Activated T-helper 2 cell treated with anti-CD3 and anti-CD28 coated beads, Interferon-gamma antibody, Interleukin-2, Interleukin-4, amounts not matched to agents 10 μg/mL and 5 μg/mL and 100 μg/mL, durations not matched to agents 14 hours and 24 hours and 36 hours (primary cell): ENCODE results near the gene CCDC127. TPM values are rescaled to one million over a fixed set of nuclear protein-coding genes. Genes with fewer than 3 reads are reported as not detected.

Experiments used
- DNase-seq: peaks from one replicate; pipeline ENCODE4 v3.0.0; 2021; ENCODE audit warnings: low spot score
- H3K27ac Mint-ChIP-seq: one replicate; pipeline ENCODE4 v1.8.0; 2021; ENCODE audit warnings: mixed read lengths
- H3K27me3 Mint-ChIP-seq: one replicate; pipeline ENCODE4 v1.8.0; 2021; ENCODE audit warnings: low read depth, mixed read lengths
- H3K36me3 Mint-ChIP-seq: one replicate; pipeline ENCODE4 v1.8.0; 2021; ENCODE audit warnings: low read depth, mixed read lengths
- H3K4me1 Mint-ChIP-seq: one replicate; pipeline ENCODE4 v1.8.0; 2021; ENCODE audit warnings: low read depth, mixed read lengths
- H3K4me3 Mint-ChIP-seq: one replicate; pipeline ENCODE4 v1.8.0; 2021; ENCODE audit warnings: low read depth, mild to moderate bottlenecking, moderate library complexity, mixed read lengths
- H3K9me3 Mint-ChIP-seq: one replicate; pipeline ENCODE4 v1.8.0; 2021; ENCODE audit warnings: mixed read lengths
- intact Hi-C: fragments of 100-400 bp; cut with micrococcal nuclease; formaldehyde crosslinking; loops from one replicate; pipeline ENCODE4 v1.15.1; 2023
- total RNA-seq: library from RNA; stranded (reverse); gene quantifications from 2 replicates; pipeline ENCODE4 v1.2.3, GENCODE V29; 2022

The CCDC127 gene
- total RNA-seq, 1 donor from 2014 or later, result 6.5 TPM

DNA sequence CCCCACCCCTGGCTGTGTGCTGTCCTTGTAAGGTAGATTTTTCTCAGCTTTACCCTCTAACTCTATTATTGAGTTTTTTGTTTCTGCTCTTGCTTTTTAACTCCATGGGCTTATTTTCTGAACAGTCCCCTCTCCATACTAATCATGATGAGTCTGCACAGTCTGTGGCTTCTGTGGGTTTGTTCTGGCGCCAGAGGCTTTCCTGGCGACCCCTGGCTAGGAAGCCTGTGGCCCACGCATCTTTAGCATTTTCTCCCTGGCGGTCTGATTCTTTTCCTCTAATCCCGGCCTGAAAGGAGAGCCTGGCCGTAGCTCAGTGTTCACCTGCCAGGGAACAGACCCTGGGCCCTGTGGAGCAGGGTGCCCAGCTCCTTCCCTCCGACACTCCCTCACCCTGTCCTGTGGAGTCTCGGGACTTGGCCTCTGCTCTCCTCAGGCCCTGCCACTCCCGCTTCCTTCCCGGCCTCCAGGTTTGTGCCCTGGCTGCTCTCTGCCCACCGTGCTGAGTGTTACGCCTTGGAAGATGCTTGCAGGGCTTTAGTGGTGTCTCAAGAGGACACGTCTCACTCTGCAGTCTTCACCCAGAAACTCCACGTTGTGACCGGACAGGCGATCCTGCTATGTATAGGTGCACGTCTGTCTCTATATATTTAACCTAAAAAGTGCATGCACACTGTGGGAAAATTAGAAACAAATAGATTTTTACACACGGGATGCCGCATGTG is 58.3 kb downstream of the CCDC127 start:
- intact Hi-C loops, result no loop called here
- H3K9me3 Mint-ChIP-seq, result no peaks in the 10 kb centered on the region
- no peak for DNase-seq
- no peak overlapping the region for H3K4me3 Mint-ChIP-seq
- peaks cover 3% of the 10 kb centered on the region for H3K27me3 Mint-ChIP-seq
- H3K36me3 Mint-ChIP-seq, result no peaks in the 10 kb centered on the region
- H3K27ac Mint-ChIP-seq, result no peak overlapping the region
- H3K4me1 Mint-ChIP-seq, result no peaks in the 10 kb centered on the region

- intact Hi-C loops, result no loop called here
- no peaks in the 10 kb centered on the region for H3K9me3 Mint-ChIP-seq
- no peaks in the 10 kb centered on the region for H3K36me3 Mint-ChIP-seq
- H3K4me3 Mint-ChIP-seq, result no peak overlapping the region
- peaks cover 3% of the 10 kb centered on the region for H3K27me3 Mint-ChIP-seq
- no peak for DNase-seq
- H3K27ac Mint-ChIP-seq, result no peak overlapping the region
- no peaks in the 10 kb centered on the region for H3K4me1 Mint-ChIP-seq
These were observed 59.0 kb downstream of the CCDC127 start for GRCh38 chr5:158807-159447.

DNA sequence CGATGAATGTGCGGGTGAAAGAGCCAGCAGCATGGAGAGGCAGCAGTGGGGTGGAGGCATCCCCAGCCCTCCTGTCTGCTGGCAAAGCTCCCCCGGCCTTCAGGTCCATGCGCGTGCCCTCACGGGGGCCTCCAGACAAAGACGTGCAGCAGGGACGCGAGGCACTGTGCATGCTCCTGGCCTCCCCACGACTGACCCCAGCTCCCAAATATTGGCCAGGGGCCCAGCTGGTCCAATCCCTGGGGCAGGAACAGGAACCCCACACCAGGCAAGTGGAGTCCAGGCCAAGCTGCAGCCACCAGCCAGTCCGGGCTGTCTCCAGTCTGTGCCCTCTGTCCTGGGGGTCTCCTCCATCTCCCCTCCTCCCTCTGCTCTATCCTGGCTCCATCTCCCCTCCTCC is 60.2 kb downstream of the CCDC127 start:
- H3K4me3 Mint-ChIP-seq, result no peak overlapping the region
- no peak overlapping the region for H3K27ac Mint-ChIP-seq
- peaks cover 5% of the 10 kb centered on the region for H3K27me3 Mint-ChIP-seq
- intact Hi-C loops, result no loop called here
- H3K9me3 Mint-ChIP-seq, result no peaks in the 10 kb centered on the region
- H3K4me1 Mint-ChIP-seq, result no peaks in the 10 kb centered on the region
- DNase-seq, result no peak
- H3K36me3 Mint-ChIP-seq, result no peaks in the 10 kb centered on the region

GRCh38 chr5:157126-157715 is 60.7 kb downstream of the CCDC127 start:
- Mint-ChIP-seq H3K27ac (no peak overlapping the region), H3K4me3 (no peak overlapping the region), H3K27me3 (peaks cover 5% of the 10 kb centered on the region), H3K36me3 (no peaks in the 10 kb centered on the region), H3K9me3 (no peaks in the 10 kb centered on the region), H3K4me1 (no peaks in the 10 kb centered on the region)
- DNase-seq, result no peak
- intact Hi-C loops, result no loop called here

DNA sequence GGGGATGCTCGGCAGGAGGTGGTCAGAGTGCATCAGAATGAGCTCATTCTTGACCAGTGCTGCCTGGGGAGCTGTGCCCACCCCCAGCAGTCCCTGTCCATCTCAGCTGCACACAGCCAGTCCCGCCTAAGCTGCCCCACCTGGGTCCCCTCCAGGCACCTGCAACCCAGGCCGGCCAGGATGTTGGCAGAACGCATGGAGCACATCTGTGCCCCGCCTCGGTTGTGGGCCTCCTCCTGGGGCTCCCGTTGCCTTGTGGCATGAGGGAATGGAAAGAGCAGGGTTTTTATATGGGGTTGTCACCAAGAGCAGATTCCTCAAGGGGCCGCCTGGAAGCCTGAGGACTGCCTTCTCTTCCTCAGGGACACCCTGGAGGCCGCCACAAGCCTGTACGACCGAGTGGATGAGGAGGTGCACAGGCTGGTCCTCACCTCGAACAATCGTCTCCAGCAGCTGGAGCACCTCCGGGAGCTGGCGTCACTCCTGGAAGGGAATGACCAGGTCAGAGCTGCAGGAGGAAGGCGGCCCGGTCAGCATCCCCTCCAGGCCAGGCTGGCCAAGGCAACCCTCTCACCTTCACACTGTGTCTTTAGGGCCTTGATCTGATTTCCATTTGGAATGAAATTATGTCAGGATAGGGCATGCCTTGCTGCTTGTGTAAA is 61.4 kb downstream of the CCDC127 start:
- no peak overlapping the region for H3K4me3 Mint-ChIP-seq
- intact Hi-C loops, result no loop called here
- no peaks in the 10 kb centered on the region for H3K4me1 Mint-ChIP-seq
- peak; percentile 4 for DNase-seq
- no peaks in the 10 kb centered on the region for H3K9me3 Mint-ChIP-seq
- H3K27ac Mint-ChIP-seq, result no peak overlapping the region
- peaks cover 7% of the 10 kb centered on the region for H3K27me3 Mint-ChIP-seq
- no peaks in the 10 kb centered on the region for H3K36me3 Mint-ChIP-seq

DNA sequence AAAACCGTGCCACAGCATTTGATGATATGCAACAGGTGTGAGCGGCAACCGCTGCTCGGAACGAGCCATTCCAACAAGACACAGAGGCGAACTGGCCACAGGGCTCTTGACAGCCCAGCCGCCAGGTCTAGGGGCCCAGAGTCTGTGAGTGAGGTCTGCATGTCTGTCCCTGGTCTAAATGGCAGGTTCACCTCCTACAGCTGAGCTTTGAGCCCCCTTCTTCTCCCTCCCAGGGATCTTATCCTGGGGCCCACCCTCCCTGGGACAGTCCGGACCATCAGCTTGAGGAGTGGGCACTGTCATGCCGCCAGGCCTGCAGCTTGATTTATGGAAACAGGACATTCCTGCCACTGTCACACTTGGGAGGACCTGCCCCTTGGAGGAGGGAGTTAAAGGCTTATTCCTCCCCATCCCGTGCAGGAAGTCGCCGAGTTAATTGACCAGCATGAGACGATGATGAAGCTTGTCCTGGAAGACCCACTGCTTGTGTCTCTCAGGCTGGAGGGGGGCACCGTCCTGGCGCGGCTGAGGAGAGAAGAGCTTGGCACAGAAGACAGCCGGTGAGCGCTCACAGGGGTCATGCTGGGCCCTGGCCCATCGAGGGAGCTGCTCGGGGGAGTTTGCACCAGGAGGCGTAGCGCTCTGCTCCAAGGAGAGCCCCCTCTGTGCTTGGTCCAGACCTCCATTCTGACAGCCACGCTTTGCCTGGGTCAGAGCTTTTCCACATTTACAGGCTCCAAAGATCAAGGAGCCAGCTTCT is 62.1 kb downstream of the CCDC127 start:
- DNase-seq, result peak; percentile 5
- Mint-ChIP-seq H3K27ac (no peak overlapping the region), H3K4me1 (no peaks in the 10 kb centered on the region), H3K27me3 (peaks cover 7% of the 10 kb centered on the region), H3K9me3 (no peaks in the 10 kb centered on the region), H3K4me3 (no peak overlapping the region), H3K36me3 (no peaks in the 10 kb centered on the region)
- intact Hi-C loops, result no loop called here

- no peaks in the 10 kb centered on the region for H3K9me3 Mint-ChIP-seq
- no peak overlapping the region for H3K4me3 Mint-ChIP-seq
- H3K4me1 Mint-ChIP-seq, result no peaks in the 10 kb centered on the region
- H3K36me3 Mint-ChIP-seq, result no peaks in the 10 kb centered on the region
- intact Hi-C loops, result no loop called here
- DNase-seq, result peak; percentile 4
- H3K27ac Mint-ChIP-seq, result no peak overlapping the region
- H3K27me3 Mint-ChIP-seq, result peaks cover 7% of the 10 kb centered on the region
These were observed 63.1 kb downstream of the CCDC127 start for GRCh38 chr5:154826-155225.

DNA sequence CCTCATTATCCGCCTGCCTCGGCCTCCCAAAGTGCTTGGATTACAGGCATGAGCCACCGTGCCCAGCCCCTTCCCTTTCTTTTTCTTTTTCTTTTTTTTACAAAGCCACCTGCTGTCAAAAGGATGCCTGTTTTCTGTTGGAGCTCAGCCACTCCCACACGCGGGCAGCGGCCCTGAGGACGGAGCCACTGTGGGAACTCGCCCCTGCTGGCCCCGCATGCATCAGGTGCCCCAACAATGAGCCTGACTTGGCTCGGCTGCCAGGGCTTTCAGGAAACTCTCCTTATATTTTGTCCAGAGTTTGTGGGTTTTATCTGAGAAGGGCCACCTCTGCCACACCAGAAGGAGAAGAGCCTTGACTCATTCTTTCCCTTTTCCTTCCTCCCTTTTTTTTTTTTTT is 63.7 kb downstream of the CCDC127 start:
- H3K36me3 Mint-ChIP-seq, result no peaks in the 10 kb centered on the region
- H3K4me3 Mint-ChIP-seq, result no peak overlapping the region
- no peaks in the 10 kb centered on the region for H3K9me3 Mint-ChIP-seq
- intact Hi-C loops, result no loop called here
- H3K27ac Mint-ChIP-seq, result no peak overlapping the region
- peaks cover 4% of the 10 kb centered on the region for H3K27me3 Mint-ChIP-seq
- H3K4me1 Mint-ChIP-seq, result no peaks in the 10 kb centered on the region
- no peak for DNase-seq

- intact Hi-C loops, result no loop called here
- peaks cover 3% of the 10 kb centered on the region for H3K9me3 Mint-ChIP-seq
- DNase-seq, result peak; percentile 4
- no peak overlapping the region for H3K27ac Mint-ChIP-seq
- H3K4me3 Mint-ChIP-seq, result no peak overlapping the region
- H3K27me3 Mint-ChIP-seq, result peaks cover 4% of the 10 kb centered on the region
- no peaks in the 10 kb centered on the region for H3K4me1 Mint-ChIP-seq
- no peaks in the 10 kb centered on the region for H3K36me3 Mint-ChIP-seq
These were observed 64.7 kb downstream of the CCDC127 start for GRCh38 chr5:153256-153655.

GRCh38 chr5:152077-152476 is 65.9 kb downstream of the CCDC127 start:
- peaks cover 4% of the 10 kb centered on the region for H3K27me3 Mint-ChIP-seq
- H3K9me3 Mint-ChIP-seq, result peaks cover 15% of the 10 kb centered on the region
- no peak for DNase-seq
- intact Hi-C loops, result no loop called here
- H3K4me1 Mint-ChIP-seq, result no peaks in the 10 kb centered on the region
- no peak overlapping the region for H3K4me3 Mint-ChIP-seq
- no peaks in the 10 kb centered on the region for H3K36me3 Mint-ChIP-seq
- H3K27ac Mint-ChIP-seq, result no peak overlapping the region

GRCh38 chr5:150746-151145 is 67.2 kb downstream of the CCDC127 start:
- intact Hi-C loops, result no loop called here
- Mint-ChIP-seq H3K27ac (no peak overlapping the region), H3K27me3 (peaks cover 4% of the 10 kb centered on the region), H3K4me3 (no peak overlapping the region), H3K4me1 (no peaks in the 10 kb centered on the region), H3K9me3 (peaks cover 19% of the 10 kb centered on the region), H3K36me3 (no peaks in the 10 kb centered on the region)
- peak; percentile 3 for DNase-seq

DNA sequence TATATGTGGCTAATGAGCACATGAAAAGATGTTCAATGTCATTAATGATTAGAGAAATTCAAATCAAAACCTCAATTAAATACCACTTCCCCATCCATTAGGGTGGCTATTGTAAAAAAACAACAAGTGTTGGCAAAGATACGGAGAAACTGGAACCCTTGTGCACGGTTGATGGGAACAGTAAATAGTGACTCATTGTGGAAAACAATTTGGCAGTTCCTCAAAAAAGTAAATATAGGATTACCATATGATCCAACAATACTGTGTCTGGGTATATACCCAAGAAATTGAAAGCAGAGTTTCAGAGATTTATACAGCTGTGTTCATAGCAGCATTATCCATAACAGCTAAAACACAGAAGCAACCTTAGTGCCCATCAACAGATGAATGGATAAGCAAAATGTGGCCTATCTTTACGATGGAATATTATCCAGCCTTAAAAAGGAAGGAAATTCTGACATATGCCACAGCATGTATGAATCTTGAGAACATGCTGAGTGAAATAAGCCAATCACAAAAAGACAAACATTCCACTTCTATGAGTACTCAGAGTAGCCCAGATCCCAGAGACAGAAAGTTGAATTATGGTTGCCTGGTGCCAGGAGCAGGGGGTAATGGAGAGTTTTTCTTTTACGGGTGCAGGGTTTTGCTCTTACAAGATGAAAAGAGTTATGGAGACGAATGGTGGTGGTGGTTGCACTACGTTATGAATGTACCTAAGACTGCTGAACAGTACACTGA is 68.0 kb downstream of the CCDC127 start:
- Mint-ChIP-seq H3K4me3 (no peak overlapping the region), H3K27ac (no peak overlapping the region), H3K9me3 (peaks cover 19% of the 10 kb centered on the region), H3K4me1 (no peaks in the 10 kb centered on the region), H3K36me3 (no peaks in the 10 kb centered on the region), H3K27me3 (peaks cover 4% of the 10 kb centered on the region)
- intact Hi-C loops, result no loop called here
- DNase-seq, result no peak
